ENCODE results near the gene IQSEC3.

The IQSEC3 gene

GRCh38 chr12:78981-79380 lies 12.4 kb downstream of the IQSEC3 start:
- no peak for DNase-seq (ENCODE audit: low read depth in 2 of 2)

DNA sequence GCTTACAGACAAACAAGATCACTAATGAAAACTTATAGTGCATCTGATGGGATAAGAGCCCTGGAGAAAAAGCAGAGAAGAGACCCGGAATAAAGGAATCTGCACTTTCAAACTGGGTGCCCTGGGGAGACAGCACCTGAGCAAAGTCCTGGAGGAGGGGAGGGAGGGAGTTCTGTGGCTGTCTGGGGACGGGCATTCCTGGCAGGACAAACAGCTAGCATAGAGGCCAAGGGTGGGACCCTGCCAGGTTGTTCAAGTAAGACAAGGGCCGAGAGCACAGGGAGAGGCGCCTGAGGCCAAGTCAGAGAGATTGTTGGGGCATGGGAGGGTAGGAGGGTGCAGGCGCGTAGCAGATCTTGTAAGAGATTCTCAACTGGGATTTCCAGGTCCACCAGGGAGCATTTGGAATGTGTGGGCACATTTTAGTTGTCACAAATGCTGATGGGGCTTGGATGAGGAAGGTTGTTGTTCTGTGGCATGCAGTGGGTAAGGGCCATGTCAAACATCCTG lies 14.2 kb downstream of the IQSEC3 start:
- DNase-seq (ENCODE audit: low read depth in 2 of 2): no peak

- no peak for DNase-seq (ENCODE audit: low read depth in 2 of 2)
Measured at GRCh38 chr12:82740-83139, 16.2 kb downstream of the IQSEC3 start.

- DNase-seq (ENCODE audit: low read depth in 2 of 2): no peak
Measured at GRCh38 chr12:84056-84455, 17.5 kb downstream of the IQSEC3 start.

DNA sequence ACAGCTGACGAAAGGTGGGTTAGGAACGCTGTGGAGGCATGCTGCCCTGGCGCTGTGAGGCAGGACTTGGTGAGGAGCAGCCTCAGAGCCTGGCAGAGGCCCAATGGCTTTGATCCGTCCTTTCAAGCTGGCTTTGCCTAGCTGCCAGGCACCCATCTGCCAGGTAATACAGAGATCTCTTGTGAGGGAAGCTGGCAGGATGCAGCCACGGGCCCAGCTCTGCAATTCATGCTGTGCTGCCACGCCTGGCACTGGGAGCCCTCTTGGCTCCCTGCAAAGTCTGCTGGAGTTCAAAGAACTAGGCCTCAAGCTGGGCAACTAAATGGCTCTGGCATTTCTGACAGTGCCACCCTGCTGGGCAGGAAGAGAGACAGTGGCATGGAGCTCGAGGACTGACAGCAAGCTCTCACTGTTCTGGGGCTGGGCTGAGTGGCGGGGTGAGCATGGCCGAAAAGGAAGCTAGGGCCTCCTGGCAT lies 18.7 kb downstream of the IQSEC3 start:
- no peak for DNase-seq (ENCODE audit: low read depth in 2 of 2)

- DNase-seq (ENCODE audit: low read depth in 2 of 2): no peak
Measured at GRCh38 chr12:87315-87714, 20.7 kb downstream of the IQSEC3 start.

- DNase-seq (ENCODE audit: low read depth in 2 of 2): no peak
Measured at GRCh38 chr12:87856-88255, 21.3 kb downstream of the IQSEC3 start.

DNA sequence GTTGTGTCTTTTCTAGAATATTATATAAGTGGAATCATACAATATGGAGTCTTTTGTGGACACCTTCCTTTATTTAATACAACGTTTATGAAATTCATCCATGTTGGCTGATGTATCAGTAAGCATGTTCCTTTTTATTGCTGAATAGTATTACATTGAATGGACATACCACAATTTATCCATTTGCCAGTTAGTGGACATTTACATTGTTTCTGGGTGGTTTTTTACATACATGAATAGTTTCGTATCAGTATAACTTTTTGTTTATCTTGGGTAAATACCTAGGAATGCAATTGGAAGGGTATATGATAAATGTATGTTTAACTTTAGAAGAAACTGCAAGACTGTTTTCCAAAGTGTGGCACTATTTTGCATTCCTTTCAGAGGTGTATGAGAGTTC lies 23.1 kb downstream of the IQSEC3 start:
- DNase-seq (ENCODE audit: low read depth in 2 of 2): no peak

DNA sequence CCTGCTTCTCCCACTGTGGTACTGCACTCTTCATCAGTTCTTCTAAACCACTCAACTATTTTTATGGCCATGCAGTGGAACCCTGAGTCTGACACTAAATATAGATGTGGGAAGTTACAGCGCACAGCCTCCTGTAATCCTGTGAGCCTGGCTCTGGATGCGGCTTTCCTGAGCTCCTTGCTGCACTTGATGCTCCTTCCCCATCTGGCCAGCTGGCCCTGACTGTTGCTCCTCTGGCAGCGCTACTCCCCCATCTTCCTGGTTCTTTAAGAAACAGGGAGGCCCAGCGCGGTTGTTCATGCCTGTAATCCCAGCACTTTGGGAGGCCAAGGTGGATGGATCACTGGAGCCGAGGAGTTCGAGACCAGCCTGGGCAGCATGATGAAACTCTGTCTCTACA lies 24.6 kb downstream of the IQSEC3 start:
- DNase-seq (ENCODE audit: low read depth in 2 of 2): no peak

- no peak for DNase-seq (ENCODE audit: low read depth in 2 of 2)
Measured at GRCh38 chr12:93266-94005, 26.9 kb downstream of the IQSEC3 start.

GRCh38 chr12:96543-96942 lies 30.0 kb downstream of the IQSEC3 start:
- no peak for DNase-seq (ENCODE audit: low read depth in 2 of 2)

- DNase-seq (ENCODE audit: low read depth in 2 of 2): no peak
Measured at GRCh38 chr12:98924-99352, 32.4 kb downstream of the IQSEC3 start.

DNA sequence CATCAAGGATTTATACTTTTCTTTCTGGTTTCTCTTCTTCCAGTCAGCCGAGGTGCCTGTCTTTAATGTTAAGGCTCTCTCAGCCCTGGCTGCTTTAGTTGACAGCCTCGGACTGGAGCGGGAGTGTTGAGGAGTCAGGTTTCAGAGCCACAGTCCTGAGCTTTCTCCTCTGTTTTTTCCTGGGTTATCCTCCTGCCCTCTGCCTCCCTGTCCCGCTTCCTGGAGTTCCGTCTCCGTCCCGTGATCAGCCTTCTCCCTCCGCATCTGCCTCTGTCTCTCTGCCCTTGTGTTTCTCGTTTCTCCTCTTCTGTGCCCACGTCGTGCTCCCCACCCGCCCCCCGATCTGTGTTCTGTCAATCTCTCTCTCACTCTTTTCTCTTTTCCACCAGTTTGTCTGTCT lies 33.0 kb downstream of the IQSEC3 start:
- no peak for DNase-seq (ENCODE audit: low read depth in 2 of 2)

DNA sequence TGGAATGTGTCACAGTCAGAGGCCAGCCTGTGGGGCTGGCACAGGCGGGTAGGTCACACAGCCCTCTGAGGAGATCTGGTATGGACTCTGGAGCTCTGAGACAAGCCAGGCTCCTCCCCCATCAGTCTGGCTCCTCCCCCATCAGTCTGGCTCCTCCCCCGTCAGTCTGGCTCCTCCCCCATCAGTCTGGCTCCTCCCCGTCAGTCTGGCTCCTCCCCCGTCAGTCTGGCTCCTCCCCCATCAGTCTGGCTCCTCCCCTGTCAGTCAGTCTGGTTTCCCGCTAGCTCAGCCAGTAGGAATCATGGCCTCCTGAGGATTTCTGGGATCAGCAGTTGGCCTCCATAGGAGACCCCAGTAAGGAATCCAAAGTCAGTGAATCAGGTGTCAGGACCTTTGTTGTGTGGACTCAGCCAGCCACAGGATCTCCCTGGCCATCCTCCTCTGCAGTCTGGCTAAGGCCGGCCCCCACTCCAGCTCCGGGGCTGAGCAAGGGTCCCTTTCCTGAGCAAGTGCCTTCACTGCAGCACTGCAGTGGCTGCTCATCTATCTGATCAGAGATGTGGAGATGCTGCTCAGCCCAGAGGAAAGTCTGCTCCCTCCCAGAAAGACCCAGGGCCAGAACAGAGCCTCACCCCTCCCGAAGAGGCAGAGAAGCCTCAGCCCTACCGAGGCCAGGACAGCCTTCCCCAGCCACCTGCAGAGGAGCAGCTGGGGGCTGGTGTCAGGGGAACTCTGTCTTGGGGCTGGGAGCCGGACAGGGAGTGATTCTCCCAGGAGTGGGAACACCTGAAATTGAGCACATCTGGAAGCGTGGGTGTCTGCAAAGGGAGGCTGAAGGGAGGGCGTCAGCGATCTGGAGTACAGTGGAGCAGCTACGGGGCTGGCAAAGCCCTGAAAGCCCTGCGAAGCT lies 35.7 kb downstream of the IQSEC3 start:
- no peak for DNase-seq (ENCODE audit: low read depth in 2 of 2)

GRCh38 chr12:102879-103168 lies 36.3 kb downstream of the IQSEC3 start:
- DNase-seq (ENCODE audit: low read depth in 2 of 2): no peak

DNA sequence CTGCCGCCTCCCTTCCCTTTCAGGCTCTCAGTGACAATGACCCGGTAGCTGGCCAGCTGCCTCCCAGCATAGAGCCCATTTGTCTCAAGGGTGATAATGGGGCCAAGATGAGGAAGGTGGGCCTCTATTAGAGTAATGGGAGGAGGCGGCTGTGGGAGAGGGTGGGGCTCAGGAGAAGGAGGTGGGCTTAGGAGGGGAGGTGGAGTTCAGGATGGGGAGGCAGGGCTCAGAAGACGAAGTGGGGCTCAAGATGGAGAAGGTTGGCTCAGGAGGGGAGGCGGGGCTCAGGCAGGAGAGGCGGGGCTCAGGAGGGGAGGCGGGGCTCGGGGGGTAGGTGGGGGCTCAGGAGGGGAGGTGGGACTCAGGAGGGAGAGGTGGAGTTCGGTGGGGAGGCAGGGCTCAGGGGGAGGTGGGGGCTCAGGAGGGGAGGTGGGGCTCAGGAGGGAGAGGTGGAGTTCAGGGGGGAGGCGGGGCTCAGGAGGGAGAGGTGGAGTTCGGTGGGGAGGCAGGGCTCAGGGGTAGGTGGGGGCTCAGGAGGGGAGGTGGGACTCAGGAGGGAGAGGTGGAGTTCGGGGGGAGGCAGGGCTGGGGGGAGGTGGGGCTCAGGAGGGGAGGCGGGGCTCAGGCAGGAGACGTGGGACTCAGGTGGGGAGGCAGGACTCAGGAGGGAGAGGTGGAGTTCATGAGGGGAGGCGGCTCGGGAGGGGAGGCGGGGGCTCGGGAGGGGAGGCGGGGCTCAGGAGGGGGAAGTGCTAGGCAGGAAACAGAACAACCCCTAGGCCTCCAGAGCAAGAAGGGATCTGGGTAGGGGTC lies 36.8 kb downstream of the IQSEC3 start:
- DNase-seq (ENCODE audit: low read depth in 2 of 2): no peak

DNA sequence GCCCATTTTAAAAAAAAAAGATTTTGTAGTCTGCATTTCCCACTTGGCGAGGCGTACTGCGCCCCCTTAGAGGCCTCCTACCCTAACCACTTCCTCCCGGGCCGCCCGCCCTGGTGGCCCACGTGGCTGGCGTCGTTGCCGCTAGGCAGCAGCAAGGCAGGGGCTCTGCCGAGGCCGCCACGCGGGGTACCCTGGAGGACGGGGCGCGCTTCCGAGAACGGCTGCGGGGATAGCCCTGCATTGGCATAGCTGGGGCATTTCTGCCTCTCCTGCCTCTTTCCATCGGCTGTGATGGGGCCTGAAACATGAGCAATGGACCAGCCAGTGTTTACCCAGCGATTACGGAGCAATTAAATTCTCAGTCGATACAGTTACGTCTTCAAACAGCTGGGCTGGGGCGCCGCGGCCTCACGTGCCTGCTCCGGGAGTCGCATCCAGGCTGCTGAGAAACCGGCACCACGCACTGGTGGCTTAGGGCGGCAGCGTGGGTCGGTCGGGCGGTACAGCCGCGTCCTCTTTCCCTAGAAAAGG lies 38.0 kb downstream of the IQSEC3 start:
- DNase-seq (ENCODE audit: low read depth in 2 of 2): no peak

GRCh38 chr12:105696-106095 lies 39.1 kb downstream of the IQSEC3 start:
- DNase-seq (ENCODE audit: low read depth in 2 of 2): no peak

GRCh38 chr12:106118-106591 lies 39.6 kb downstream of the IQSEC3 start:
- no peak for DNase-seq (ENCODE audit: low read depth in 2 of 2)

DNA sequence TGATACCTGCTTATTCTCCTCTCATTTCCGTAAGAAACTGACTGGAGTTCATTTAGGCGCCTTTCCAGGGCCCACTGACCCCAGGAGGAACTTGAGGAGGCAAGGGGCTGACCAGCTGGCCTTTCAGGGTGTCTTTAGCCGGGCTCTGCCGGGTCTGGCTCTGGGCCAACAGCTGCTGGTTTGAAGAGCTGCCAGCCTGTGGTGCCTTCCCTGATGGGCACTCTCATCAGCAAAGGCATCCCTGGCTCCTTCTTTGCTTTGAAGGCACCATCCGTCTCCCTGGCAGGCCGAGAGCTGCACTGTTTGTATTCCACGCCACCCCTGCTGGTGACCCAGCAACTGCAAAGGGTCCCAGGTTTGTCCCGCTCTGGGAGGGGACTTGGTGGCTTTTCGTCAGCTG lies 42.0 kb downstream of the IQSEC3 start:
- no peak for DNase-seq (ENCODE audit: low read depth in 2 of 2)

GRCh38 chr12:109446-109845 lies 42.9 kb downstream of the IQSEC3 start:
- no peak for DNase-seq (ENCODE audit: low read depth in 2 of 2)

DNA sequence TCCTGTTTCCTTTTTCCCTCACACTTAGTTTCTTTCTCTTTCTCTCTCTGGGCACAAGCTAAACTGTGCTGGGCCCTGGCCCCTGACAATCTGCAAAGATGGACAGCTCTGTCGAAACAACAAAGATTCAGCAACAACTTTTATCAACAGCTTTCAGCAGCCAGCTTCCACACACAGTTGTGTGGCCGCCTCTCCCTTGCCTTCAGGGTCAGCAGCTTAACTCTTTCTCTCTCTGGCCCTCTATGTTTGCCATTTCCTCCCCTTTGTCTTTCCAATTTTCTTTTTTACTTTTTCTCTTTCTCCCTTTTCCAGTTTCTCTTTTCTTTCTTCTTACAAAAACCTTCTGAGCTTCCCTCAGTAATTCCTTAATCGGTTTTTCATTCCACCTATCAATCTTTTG lies 43.3 kb downstream of the IQSEC3 start:
- DNase-seq (ENCODE audit: low read depth in 2 of 2): no peak
